Endothelial cell of umbilical vein (primary cell): ENCODE data around the gene CYP26A1. TPM values are rescaled to one million over a fixed set of nuclear protein-coding genes. Genes with fewer than 3 reads are reported as not detected.

Source experiments
- BruUV-seq: library from RNA; stranded (reverse); fragments of 400-500 nt; replicated peaks from 2 replicates; lab custom pipeline; 2021; lab: Mats Ljungman, UMichigan
- CTCF ChIA-PET: fragments of 300-600, 350-600 bp; sonication (Branson Sonifier 250); formaldehyde crosslinking; loops from one replicate; lab custom pipeline; 2021; ENCODE audit warnings: antibody characterized with exemption, inconsistent platforms; lab: Charles Lee
- POLR2A ChIA-PET: fragments of 300-600, 350-600 bp; sonication (Branson Sonifier 250); formaldehyde crosslinking; loops from one replicate; lab custom pipeline; 2021; ENCODE audit warnings: antibody characterized with exemption, inconsistent platforms; lab: Charles Lee
- DNase-seq: peaks from one replicate; pipeline ENCODE4 v3.0.0-alpha.2; 2011; ENCODE audit warnings: low read depth, low spot score
- FAIRE-seq: peaks from 2 replicates; lab custom pipeline; 2011; peaks lifted over from hg19 to GRCh38; lab: Jason Lieb, UNC
- H2AFZ ChIP-seq: 2 replicates; pipeline ENCODE4 v1.6.0; 2012; ENCODE audit warnings: low read depth, low read length, control low read depth, inconsistent platforms
- H3K27ac ChIP-seq: 2 replicates; pipeline ENCODE4 v1.5.1; 2011; ENCODE audit warnings: low read depth, mild to moderate bottlenecking, control low read depth, low read length, moderate library complexity; ENCODE audit not compliant: insufficient read depth
- H3K27me3 ChIP-seq, 2 experiments: 2 replicates each; pipeline versions ENCODE4 v1.6.0 to v1.6.1; 2011; ENCODE audit warnings: low read length in 2 of 2, mixed read lengths in 1 of 2; ENCODE audit not compliant: control insufficient read depth in 2 of 2, insufficient read depth in 2 of 2
- H3K36me3 ChIP-seq, 2 experiments: 2 replicates in 1 of 2; 3 replicates in 1 of 2; pipeline ENCODE4 v1.5.1; 2011; ENCODE audit warnings: low read length in 2 of 2, mild to moderate bottlenecking in 1 of 2, moderate library complexity in 1 of 2; ENCODE audit not compliant: control insufficient read depth in 2 of 2, insufficient read depth in 2 of 2; ENCODE audit errors: extremely low read depth in 1 of 2
- H3K4me1 ChIP-seq: 3 replicates; pipeline ENCODE4 v1.5.1; 2011; ENCODE audit warnings: mild to moderate bottlenecking, low read length; ENCODE audit not compliant: control insufficient read depth, insufficient read depth; ENCODE audit errors: extremely low read depth
- H3K4me2 ChIP-seq: 2 replicates; pipeline ENCODE4 v1.6.1; 2011; ENCODE audit warnings: low read length, control low read depth, mixed read lengths; ENCODE audit not compliant: insufficient read depth
- H3K4me3 ChIP-seq, 3 experiments: fragments of 200-600 bp in 1 of 3; sonication (generic), shearing (Covaris generic) in 1 of 3; replicated peaks in 1 of 3; 2 replicates each; pipeline ENCODE4 v1.5.1; 2011 to 2016; ENCODE audit warnings: control low read depth in 3 of 3, low read length in 3 of 3, mild to moderate bottlenecking in 2 of 3, inconsistent platforms in 1 of 3, low read depth in 1 of 3, moderate library complexity in 1 of 3; ENCODE audit not compliant: insufficient read depth in 1 of 3
- H3K79me2 ChIP-seq: 2 replicates; pipeline ENCODE4 v1.6.0; 2012; ENCODE audit warnings: low read length, inconsistent platforms; ENCODE audit not compliant: control insufficient read depth, insufficient read depth
- H3K9ac ChIP-seq: replicated peaks from 2 replicates; pipeline ENCODE3; 2011; ENCODE audit warnings: low read length, control low read depth; ENCODE audit not compliant: insufficient read depth; ENCODE audit errors: extremely low read depth
- H3K9me1 ChIP-seq: replicated peaks from 3 replicates; pipeline ENCODE4 v1.6.0; 2011; ENCODE audit warnings: mild to moderate bottlenecking, low read length; ENCODE audit not compliant: control insufficient read depth, insufficient read depth; ENCODE audit errors: extremely low read depth
- H3K9me3 ChIP-seq: replicated peaks from 2 replicates; pipeline ENCODE4 v1.5.1; 2012; ENCODE audit warnings: low read length, inconsistent platforms; ENCODE audit not compliant: control insufficient read depth, insufficient read depth
- H4K20me1 ChIP-seq: replicated peaks from 2 replicates; pipeline ENCODE3; 2011; ENCODE audit warnings: mild to moderate bottlenecking, low read length; ENCODE audit not compliant: control insufficient read depth, insufficient read depth; ENCODE audit errors: extremely low read depth
- EZH2 ChIP-seq: IDR thresholded peaks from 2 replicates; pipeline ENCODE4 v1.6.1; 2012; ENCODE audit warnings: borderline replicate concordance, low read depth, mild to moderate bottlenecking, moderate library complexity, low read length, inconsistent platforms; ENCODE audit not compliant: severe bottlenecking
- FOS ChIP-seq: IDR thresholded peaks from 2 replicates; pipeline ENCODE4 v1.6.1; 2011; ENCODE audit warnings: mild to moderate bottlenecking, low read length, moderate library complexity, borderline replicate concordance; ENCODE audit not compliant: insufficient read depth
- GATA2 ChIP-seq: IDR thresholded peaks from 2 replicates; pipeline ENCODE4 v1.7.0; 2011; ENCODE audit warnings: low read depth, mild to moderate bottlenecking, moderate library complexity, mixed read lengths, low read length; ENCODE audit not compliant: insufficient read length, insufficient read depth
- JUN ChIP-seq: IDR thresholded peaks from 2 replicates; pipeline ENCODE4 v1.6.1; 2011; ENCODE audit warnings: borderline replicate concordance, low read depth; ENCODE audit not compliant: insufficient read length, insufficient read depth
- MYC ChIP-seq: IDR thresholded peaks from one replicate; pipeline ENCODE4 v1.6.1; 2011; ENCODE audit warnings: mild to moderate bottlenecking, low read depth, low read length
- POLR2A ChIP-seq: IDR thresholded peaks from 2 replicates; pipeline ENCODE4 v1.6.1; 2012; ENCODE audit warnings: low read depth, mild to moderate bottlenecking, control low read depth, low read length
- POLR2AphosphoS5 ChIP-seq: IDR thresholded peaks from 2 replicates; pipeline ENCODE4 v1.6.1; 2012; ENCODE audit warnings: low read depth, mild to moderate bottlenecking, control low read depth, low read length, moderate library complexity; ENCODE audit not compliant: insufficient read depth
- dilution Hi-C: fragments of 300-500 bp; cut with MboI; formaldehyde crosslinking; loops from one replicate; pipeline ENCODE4 v1.15.0; 2019; ENCODE audit warnings: low sequenced_read_pairs; ENCODE audit not compliant: extremely low pct_ligation_motif_present
- intact Hi-C: fragments of 100-400 bp; cut with micrococcal nuclease; formaldehyde crosslinking; loops from one replicate; pipeline ENCODE4 v1.10.0; 2022
- polyA plus RNA-seq, 4 experiments: library from polyadenylated mRNA; depleted of rRNA in 3 of 4; stranded (reverse) in 3 of 4; unstranded in 1 of 4; fragments of >200 nt; gene quantifications; 2 replicates each; pipeline versions ENCODE4 v1.2.1 to v1.2.3, GENCODE V29; 2011 to 2012; ENCODE audit warnings: missing spikeins in 1 of 4
- total RNA-seq: library from RNA; stranded (reverse); gene quantifications from 2 replicates; pipeline ENCODE4 v1.2.3, GENCODE V29; 2021
- TF ChIP-seq, protein P1 (sequence below), 2 donors: IDR thresholded peaks; 1 replicate in 1 of 2; 2 replicates in 1 of 2; pipeline ENCODE4 v1.5.1; 2011; ENCODE audit warnings: low read length in 2 of 2, mild to moderate bottlenecking in 2 of 2, moderate library complexity in 2 of 2, control low read depth in 1 of 2, inconsistent platforms in 1 of 2, low read depth in 1 of 2; ENCODE audit not compliant: insufficient read depth in 1 of 2; ENCODE audit errors: extremely low read depth in 1 of 2
- TF ChIP-seq, protein P2 (sequence below): IDR thresholded peaks from 2 replicates; pipeline ENCODE4 v1.6.1; 2011; ENCODE audit not compliant: insufficient read depth, insufficient read length

The CYP26A1 gene
- total and polyA plus RNA-seq, 2 donors (not counting 3 experiments of a cell fraction or from before 2014, with no cell fraction given), result 0.95 to 4.4 TPM

DNA sequence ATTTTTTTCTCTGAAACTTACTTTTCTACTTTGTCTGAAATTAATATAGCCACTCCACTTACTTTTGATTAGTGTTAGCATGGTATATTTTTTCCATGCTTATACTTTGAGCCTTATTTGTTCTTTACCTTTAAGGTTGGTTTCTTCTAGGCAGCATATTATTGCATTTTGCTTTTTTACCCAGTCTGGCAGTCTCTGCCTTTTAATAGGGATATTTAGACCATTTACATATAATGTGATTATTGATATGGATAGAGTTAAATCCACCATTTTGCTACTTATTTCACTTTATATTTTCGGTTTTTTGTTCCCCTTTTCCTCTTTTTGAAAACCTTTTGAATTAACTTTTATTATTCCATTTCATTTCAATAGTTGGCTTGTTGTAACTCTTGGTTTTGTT is 30.3 kb downstream of the CYP26A1 start:
- Histone ChIP-seq H2AFZ (no peak overlapping the region), H3K79me2 (no peaks in the 10 kb centered on the region), H3K4me1 (no peaks in the 10 kb centered on the region), H4K20me1 (no peaks in the 10 kb centered on the region), H3K9me3 (no peaks in the 10 kb centered on the region), H3K4me2 (no peak overlapping the region), H3K27me3 (no peaks in the 10 kb centered on the region), H3K9me1 (no peaks in the 10 kb centered on the region), H3K27ac (no peak overlapping the region), H3K9ac (no peak overlapping the region), H3K36me3 (no peaks in the 10 kb centered on the region), H3K4me3 (no peak overlapping the region)
- CTCF ChIA-PET, result interaction anchor here (1.5 to 4.1 kb wide), 2 partner anchors 12 to 39 kb away, joined by 3 to 25 read pairs; no protein-coding TSS in a partner anchor
- dilution Hi-C loops (loop anchor here (25.0 kb wide), 1 partner anchor 183 kb away; no protein-coding TSS in a partner anchor), intact Hi-C loops (no loop called here)
- DNase-seq, result no peak
- POLR2A ChIA-PET, result no interaction called here
- no peak for FAIRE-seq
- no peak for TF ChIP-seq FOS
- no peak for TF ChIP-seq MYC
- TF ChIP-seq POLR2A, result no peak
- TF ChIP-seq POLR2AphosphoS5, result no peak
- TF ChIP-seq, protein P1, sequence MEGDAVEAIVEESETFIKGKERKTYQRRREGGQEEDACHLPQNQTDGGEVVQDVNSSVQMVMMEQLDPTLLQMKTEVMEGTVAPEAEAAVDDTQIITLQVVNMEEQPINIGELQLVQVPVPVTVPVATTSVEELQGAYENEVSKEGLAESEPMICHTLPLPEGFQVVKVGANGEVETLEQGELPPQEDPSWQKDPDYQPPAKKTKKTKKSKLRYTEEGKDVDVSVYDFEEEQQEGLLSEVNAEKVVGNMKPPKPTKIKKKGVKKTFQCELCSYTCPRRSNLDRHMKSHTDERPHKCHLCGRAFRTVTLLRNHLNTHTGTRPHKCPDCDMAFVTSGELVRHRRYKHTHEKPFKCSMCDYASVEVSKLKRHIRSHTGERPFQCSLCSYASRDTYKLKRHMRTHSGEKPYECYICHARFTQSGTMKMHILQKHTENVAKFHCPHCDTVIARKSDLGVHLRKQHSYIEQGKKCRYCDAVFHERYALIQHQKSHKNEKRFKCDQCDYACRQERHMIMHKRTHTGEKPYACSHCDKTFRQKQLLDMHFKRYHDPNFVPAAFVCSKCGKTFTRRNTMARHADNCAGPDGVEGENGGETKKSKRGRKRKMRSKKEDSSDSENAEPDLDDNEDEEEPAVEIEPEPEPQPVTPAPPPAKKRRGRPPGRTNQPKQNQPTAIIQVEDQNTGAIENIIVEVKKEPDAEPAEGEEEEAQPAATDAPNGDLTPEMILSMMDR (IDR thresholded peaks at IDR 0.05; ENCODE audit: extremely low read depth in 1 of 2, insufficient read depth in 1 of 2, low read depth in 1 of 2, low read length in 2 of 2), result no peak
- no TSS peak for BruUV-seq

DNA sequence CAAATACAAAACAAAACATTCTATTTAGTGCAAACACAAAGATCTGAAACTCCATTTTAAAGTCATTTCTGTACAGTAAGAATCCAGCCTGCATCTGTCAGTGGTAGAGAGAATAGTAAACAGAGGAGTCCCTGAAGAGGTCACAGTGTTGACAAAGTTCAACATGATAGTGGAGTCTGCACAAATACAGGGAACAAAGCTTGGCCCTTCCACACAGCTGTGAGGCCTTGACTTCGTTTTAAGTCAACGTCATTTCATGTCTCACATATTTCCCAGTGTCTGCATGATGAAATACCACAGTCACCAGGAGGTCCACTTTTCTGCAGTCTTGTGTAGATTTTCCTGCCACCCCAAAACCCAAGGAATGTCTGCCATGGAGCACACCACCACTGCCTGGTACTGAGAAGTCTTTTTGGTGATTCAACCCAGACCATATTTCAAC is 33.0 kb downstream of the CYP26A1 start:
- Histone ChIP-seq H3K27me3 (peaks cover 0 to 1% of the 10 kb centered on the region in 2 experiments), H3K4me3 (no peak overlapping the region), H3K4me1 (no peaks in the 10 kb centered on the region), H3K79me2 (no peaks in the 10 kb centered on the region), H3K36me3 (no peaks in the 10 kb centered on the region), H2AFZ (no peak overlapping the region), H3K9me3 (no peaks in the 10 kb centered on the region), H4K20me1 (no peaks in the 10 kb centered on the region), H3K9ac (no peak overlapping the region), H3K27ac (no peak overlapping the region), H3K9me1 (no peaks in the 10 kb centered on the region), H3K4me2 (no peak overlapping the region)
- dilution Hi-C loops, result loop anchor here (25.0 kb wide), 1 partner anchor 181 kb away; no protein-coding TSS in a partner anchor
- TF ChIP-seq EZH2 (no peak), JUN (no peak), POLR2AphosphoS5 (no peak), FOS (no peak), GATA2 (no peak), POLR2A (no peak), MYC (no peak)
- TF ChIP-seq, protein P2, sequence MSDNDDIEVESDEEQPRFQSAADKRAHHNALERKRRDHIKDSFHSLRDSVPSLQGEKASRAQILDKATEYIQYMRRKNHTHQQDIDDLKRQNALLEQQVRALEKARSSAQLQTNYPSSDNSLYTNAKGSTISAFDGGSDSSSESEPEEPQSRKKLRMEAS, result no peak
- TF ChIP-seq, protein P1 (IDR thresholded peaks at IDR 0.05; ENCODE audit: extremely low read depth in 1 of 2, insufficient read depth in 1 of 2, low read depth in 1 of 2, low read length in 2 of 2), result no peak
- FAIRE-seq (no peak), DNase-seq (no peak)
- ChIA-PET POLR2A (no interaction called here), CTCF (interaction anchor here (1.3 to 4.1 kb wide), 3 partner anchors 9 to 246 kb away, joined by 3 to 25 read pairs (median 3); no protein-coding TSS in a partner anchor)
- intact Hi-C loops, result no loop called here
- no TSS peak for BruUV-seq
